Adrenal gland (tissue), 12 donors: ENCODE data around the gene PRMT5. TPM values are rescaled to one million over a fixed set of nuclear protein-coding genes. Genes with fewer than 3 reads are reported as not detected.

Experiments
- DNase-seq, 7 donors: peaks; one replicate each; pipeline ENCODE4 v3.0.0-alpha.2; 2019 to 2020
- H3K27ac ChIP-seq, 5 donors: fragments of 200-600 bp; sonication (generic) in 4 of 5; 1 replicate in 3 of 5; 2 replicates in 2 of 5; pipeline versions ENCODE4 v1.5.1 to v1.8.0; 2016 to 2020; ENCODE audit warnings: mild to moderate bottlenecking in 1 of 5
- H3K27me3 ChIP-seq: fragments of 200-600 bp; 2 replicates; pipeline ENCODE4 v1.8.0; 2021
- H3K36me3 ChIP-seq, 2 donors: fragments of 200-600 bp; replicated peaks in 1 of 2; 1 replicate in 1 of 2; 2 replicates in 1 of 2; pipeline versions ENCODE4 v1.5.1 to v1.8.0; 2018 to 2022
- H3K4me1 ChIP-seq, 2 donors: fragments of 200-600 bp; replicated peaks in 1 of 2; 1 replicate in 1 of 2; 2 replicates in 1 of 2; pipeline versions ENCODE4 v1.5.1 to v1.8.0; 2018 to 2021
- H3K4me3 ChIP-seq, 4 donors: fragments of 200-600 bp; sonication (generic) in 3 of 4; one replicate each; pipeline ENCODE4 v1.5.1; 2016 to 2018
- H3K9me3 ChIP-seq, 3 donors: fragments of 200-600 bp; sonication (generic) in 1 of 3; replicated peaks in 1 of 3; 1 replicate in 2 of 3; 2 replicates in 1 of 3; pipeline versions ENCODE4 v1.5.1 to v1.8.0; 2016 to 2021
- POLR2A ChIP-seq, 2 donors: fragments of 450-650 bp; IDR thresholded peaks; one replicate each; pipeline ENCODE4 v1.6.1; 2017; ENCODE audit warnings: antibody characterized with exemption in 2 of 2, mild to moderate bottlenecking in 2 of 2, moderate library complexity in 1 of 2
- WGBS, 4 donors: extraction: QIAGEN DNeasy Blood & Tissue Kit in 2 of 4; methylation state at CpG; one replicate each; pipeline versions ENCODE4 v1.1.5 to v1.1.7; 2013 to 2017; 5-methylcytosine and 5-hydroxymethylcytosine counted together
- intact Hi-C, 2 donors: fragments of 100-400 bp; cut with DNase I; formaldehyde crosslinking; loops; one replicate each; pipeline versions ENCODE4 v1.14.1 to v1.15.0; 2022 to 2023
- polyA plus RNA-seq, 3 donors: library from polyadenylated mRNA; stranded (reverse); fragments of 200-250 nt in 2 of 3; fragments of 350-450 nt in 1 of 3; fragmentation: Illumina TruSeq in 1 of 3; extraction: RNeasy Lipid Tissue Mini Kit (QIAGEN cat#74804) in 1 of 3; gene quantifications; one replicate each; pipeline ENCODE4 v1.2.3, GENCODE V29; 2013 to 2014
- total RNA-seq, 9 donors: library from RNA; depleted of rRNA in 4 of 9; stranded (reverse); fragments of >200 nt in 4 of 9; fragments of 120-200 nt in 1 of 9; fragmentation: NEBNext Ultra II Directional in 1 of 9; extraction: Animal tissue kit (Norgen Biotek cat#: 25700) in 1 of 9; gene quantifications; one replicate each; pipeline versions ENCODE4 v1.1.0 to v1.2.4, GENCODE V29; 2013 to 2023
- TF ChIP-seq, protein P1 (sequence below), 6 experiments: fragments of 450-650 bp in 4 of 6; fragments of 200-600 bp in 2 of 6; sonication (generic) in 1 of 6; IDR thresholded peaks; 1 replicate in 5 of 6; 2 replicates in 1 of 6; pipeline versions ENCODE4 v1.5.1 to v1.8.0; 2016 to 2021; ENCODE audit warnings: antibody characterized with exemption in 6 of 6, mild to moderate bottlenecking in 2 of 6, moderate library complexity in 1 of 6
- donor health status: healthy with polysubstance abuse.
- donor health status: Bipolar disorder and iron deficiency.
- donor health status: DM: yes; HTN: yes; CAD: no.
- donor health status: DM: no; HTN: no; CAD: no.
- donor health status: DM: no; HTN: no; CAD: no.
- donor health status: DM: yes; HTN: yes; CAD: no.

The PRMT5 gene
- total and polyA plus RNA-seq, 12 donors, result 20.9 to 134 (median 62.8) TPM

DNA sequence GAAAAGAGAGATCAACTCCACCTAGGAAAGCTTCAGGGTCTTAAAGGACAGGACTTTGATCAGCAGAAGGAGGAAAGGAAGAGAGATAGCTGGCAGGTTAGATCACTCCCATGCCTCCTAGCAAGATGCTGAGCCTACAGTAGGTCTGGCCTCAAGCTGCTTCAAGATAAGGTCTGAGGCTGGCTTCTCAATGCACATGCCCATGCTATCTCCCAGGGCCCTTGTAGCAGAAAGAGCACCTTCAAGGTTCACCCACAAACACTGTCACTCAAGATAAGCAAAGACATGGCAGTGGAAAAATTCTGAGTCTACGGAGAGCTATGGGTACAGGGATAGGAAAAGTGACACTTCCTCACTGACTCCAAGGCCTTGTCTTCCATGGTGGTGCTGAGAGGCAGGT, 31.8 kb downstream of the PRMT5 start:
- 83 to 91% (median 88%) methylated on average over 1 of the region's 1 CpG for WGBS, 4 donors
- Histone ChIP-seq H3K27ac (no peak overlapping the region), H3K9me3 (no peaks in the 10 kb centered on the region), H3K27me3 (no peaks in the 10 kb centered on the region), H3K4me1 (peaks cover 0 to 9% of the 10 kb centered on the region in 2 donors), H3K36me3 (peaks cover 0 to 25% of the 10 kb centered on the region in 2 donors), H3K4me3 (no peak overlapping the region)
- TF ChIP-seq, protein P1, sequence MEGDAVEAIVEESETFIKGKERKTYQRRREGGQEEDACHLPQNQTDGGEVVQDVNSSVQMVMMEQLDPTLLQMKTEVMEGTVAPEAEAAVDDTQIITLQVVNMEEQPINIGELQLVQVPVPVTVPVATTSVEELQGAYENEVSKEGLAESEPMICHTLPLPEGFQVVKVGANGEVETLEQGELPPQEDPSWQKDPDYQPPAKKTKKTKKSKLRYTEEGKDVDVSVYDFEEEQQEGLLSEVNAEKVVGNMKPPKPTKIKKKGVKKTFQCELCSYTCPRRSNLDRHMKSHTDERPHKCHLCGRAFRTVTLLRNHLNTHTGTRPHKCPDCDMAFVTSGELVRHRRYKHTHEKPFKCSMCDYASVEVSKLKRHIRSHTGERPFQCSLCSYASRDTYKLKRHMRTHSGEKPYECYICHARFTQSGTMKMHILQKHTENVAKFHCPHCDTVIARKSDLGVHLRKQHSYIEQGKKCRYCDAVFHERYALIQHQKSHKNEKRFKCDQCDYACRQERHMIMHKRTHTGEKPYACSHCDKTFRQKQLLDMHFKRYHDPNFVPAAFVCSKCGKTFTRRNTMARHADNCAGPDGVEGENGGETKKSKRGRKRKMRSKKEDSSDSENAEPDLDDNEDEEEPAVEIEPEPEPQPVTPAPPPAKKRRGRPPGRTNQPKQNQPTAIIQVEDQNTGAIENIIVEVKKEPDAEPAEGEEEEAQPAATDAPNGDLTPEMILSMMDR (IDR thresholded peaks at IDR 0.05), result no peak
- TF ChIP-seq POLR2A (IDR thresholded peaks at IDR 0.05), result no peak
- intact Hi-C loops, result no loop called here
- DNase-seq, result no peak

- Histone ChIP-seq H3K4me1 (peaks cover 0 to 9% of the 10 kb centered on the region in 2 donors), H3K4me3 (no peak overlapping the region), H3K9me3 (no peaks in the 10 kb centered on the region), H3K27ac (no peak overlapping the region), H3K27me3 (no peaks in the 10 kb centered on the region), H3K36me3 (peaks cover 0 to 19% of the 10 kb centered on the region in 2 donors)
- intact Hi-C loops, result no loop called here
- WGBS, 4 donors, result 86 to 97% (median 91%) methylated on average over 3 of the region's 3 CpGs
- TF ChIP-seq, protein P1 (IDR thresholded peaks at IDR 0.05), result no peak
- TF ChIP-seq POLR2A (IDR thresholded peaks at IDR 0.05), result no peak
- no peak for DNase-seq
These were observed 32.4 kb downstream of the PRMT5 start for GRCh38 chr14:22896760-22897159.

DNA sequence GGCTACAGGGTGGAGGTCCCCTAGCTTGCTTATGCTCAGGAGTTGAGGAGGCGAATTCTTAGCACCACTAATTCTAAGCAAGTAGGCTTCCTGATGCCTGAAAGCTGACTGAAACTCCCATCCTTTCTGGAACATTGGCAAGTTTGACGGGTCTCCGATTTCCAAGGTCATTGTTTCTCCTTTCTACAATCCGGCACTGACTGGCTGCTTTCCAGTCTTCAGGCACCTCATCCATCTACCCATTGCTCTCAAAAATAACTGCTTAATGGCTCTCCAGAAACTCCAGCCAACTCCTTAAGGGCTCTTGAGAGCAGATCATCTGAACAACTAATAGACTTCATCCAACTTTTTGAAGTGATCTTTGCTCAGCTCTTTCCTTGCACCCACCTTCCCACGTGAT, 32.8 kb downstream of the PRMT5 start:
- peaks cover 0 to 15% of the 10 kb centered on the region in 2 donors for H3K36me3 ChIP-seq
- intact Hi-C loops, result no loop called here
- no peak overlapping the region for H3K27ac ChIP-seq
- no peak for DNase-seq
- H3K27me3 ChIP-seq, result no peaks in the 10 kb centered on the region
- no peak overlapping the region for H3K4me3 ChIP-seq
- no peak for TF ChIP-seq POLR2A (IDR thresholded peaks at IDR 0.05)
- TF ChIP-seq, protein P1 (IDR thresholded peaks at IDR 0.05), result no peak
- 57 to 68% (median 63%) methylated on average over 5 of the region's 5 CpGs for WGBS, 4 donors
- peaks cover 0 to 9% of the 10 kb centered on the region in 2 donors for H3K4me1 ChIP-seq
- no peaks in the 10 kb centered on the region for H3K9me3 ChIP-seq

- Histone ChIP-seq H3K4me1 (peaks cover 0 to 9% of the 10 kb centered on the region in 2 donors), H3K36me3 (peaks cover 0 to 6% of the 10 kb centered on the region in 2 donors), H3K27ac (no peak overlapping the region), H3K9me3 (no peaks in the 10 kb centered on the region), H3K4me3 (no peak overlapping the region), H3K27me3 (no peaks in the 10 kb centered on the region)
- WGBS, 4 donors, result 93 to 95% (median 94%) methylated on average over 1 of the region's 1 CpG
- no peak for DNase-seq
- intact Hi-C loops, result no loop called here
- TF ChIP-seq, protein P1 (IDR thresholded peaks at IDR 0.05), result no peak
- TF ChIP-seq POLR2A (IDR thresholded peaks at IDR 0.05), result no peak
These were observed 33.8 kb downstream of the PRMT5 start for GRCh38 chr14:22895402-22895801.
